ENCODE data around the gene RPL13A.
"Not testable (repeated sequence)": the region's sequence is repeated elsewhere in the genome, so short reads cannot be mapped to it uniquely, and the experiment has no call there.

DNA sequence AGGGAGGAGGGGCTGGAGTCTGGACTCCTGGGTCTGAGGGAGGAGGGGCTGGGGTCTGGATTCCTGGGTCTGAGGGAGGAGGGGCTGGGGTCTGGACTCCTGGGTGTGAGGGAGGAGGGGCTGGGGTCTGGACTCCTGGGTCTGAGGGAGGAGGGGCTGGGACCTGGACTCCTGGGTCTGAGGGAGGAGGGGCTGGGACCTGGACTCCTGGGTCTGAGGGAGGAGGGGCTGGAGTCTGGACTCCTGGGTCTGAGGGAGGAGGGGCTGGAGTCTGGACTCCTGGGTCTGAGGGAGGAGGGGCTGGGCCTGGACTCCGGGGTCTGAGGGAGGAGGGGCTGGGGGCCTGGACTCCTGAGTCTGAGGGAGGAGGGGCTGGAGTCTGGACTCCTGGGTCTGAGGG lies 26.3 kb upstream of the RPL13A start:
- not testable (repeated sequence) for TF ChIP-seq CTCF (conservative IDR thresholded peaks at IDR 0.05; ENCODE audit: low read length); EZH2phosphoT487 (IDR thresholded peaks at IDR 0.05; ENCODE audit: borderline replicate concordance, low read depth, low read length)
